SH-SY5Y (cell line): ENCODE results near the gene ZNF710.

Experiments used
- GATA2 ChIP-seq: IDR thresholded peaks from 2 replicates; pipeline ENCODE4 v1.6.1; 2011; ENCODE audit warnings: mild to moderate bottlenecking, low read depth, low read length
- GATA3 ChIP-seq: IDR thresholded peaks from 2 replicates; pipeline ENCODE4 v1.6.1; 2011; ENCODE audit warnings: low read depth, mild to moderate bottlenecking, low read length, moderate library complexity

DNA sequence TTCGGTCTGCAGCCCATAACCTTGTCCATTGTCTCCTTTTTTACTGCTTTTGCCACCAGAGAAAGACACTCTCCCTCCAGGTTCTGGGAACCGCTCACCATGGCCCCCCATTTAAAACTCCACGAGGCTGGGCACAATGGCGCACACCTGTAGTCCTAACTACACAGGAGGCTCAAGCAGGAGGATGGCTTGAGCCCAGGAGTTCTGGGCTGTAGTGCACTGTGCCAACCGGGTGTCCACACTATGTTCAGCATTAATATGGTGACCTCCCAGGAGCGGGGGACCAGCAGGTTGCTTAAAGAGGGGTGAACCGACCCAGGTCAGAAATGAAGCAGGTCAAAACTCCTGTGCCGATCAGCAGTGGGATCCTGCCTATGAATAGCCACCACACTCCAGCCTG is 129.2 kb downstream of the ZNF710 start:
- TF ChIP-seq GATA2 (no peak), GATA3 (no peak)
